ENCODE results near the gene DCP1B.

The DCP1B gene

DNA sequence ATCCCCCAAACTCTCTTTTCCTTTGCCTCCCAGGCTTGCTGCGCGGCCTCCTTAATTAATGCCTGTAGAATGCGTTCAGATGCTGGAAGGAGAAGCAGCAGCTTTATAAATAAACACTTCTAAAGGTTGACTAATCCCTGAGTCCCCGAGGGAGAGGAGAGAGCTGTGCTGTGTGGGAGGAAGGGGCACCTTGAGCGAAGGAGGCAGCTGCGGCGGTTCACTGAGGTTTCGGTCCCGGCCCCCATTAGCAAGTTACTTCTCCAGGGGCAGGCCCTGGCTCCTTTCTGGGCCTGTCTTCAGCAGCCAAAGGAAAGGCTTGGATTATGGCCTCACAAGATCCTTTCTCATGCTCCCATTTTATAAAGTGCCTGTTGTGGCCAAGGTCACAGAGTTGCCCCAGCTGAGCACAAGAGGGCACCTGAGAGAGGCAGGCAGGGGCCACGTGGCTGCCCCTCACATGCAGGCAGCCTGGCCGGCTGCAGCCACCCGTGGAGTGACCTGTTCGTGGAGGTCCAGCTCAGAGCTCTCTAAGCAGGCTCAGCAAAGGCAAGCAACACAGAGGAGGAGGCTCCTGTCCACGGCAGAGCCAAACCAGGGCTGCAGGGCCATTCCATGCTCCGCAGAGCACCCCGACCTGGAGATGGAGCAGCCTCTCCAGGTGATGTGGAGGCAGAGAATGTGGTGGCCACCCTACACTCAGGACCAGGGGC is 70.8 kb downstream of the DCP1B start:
- DNase-seq = no peak

DNA sequence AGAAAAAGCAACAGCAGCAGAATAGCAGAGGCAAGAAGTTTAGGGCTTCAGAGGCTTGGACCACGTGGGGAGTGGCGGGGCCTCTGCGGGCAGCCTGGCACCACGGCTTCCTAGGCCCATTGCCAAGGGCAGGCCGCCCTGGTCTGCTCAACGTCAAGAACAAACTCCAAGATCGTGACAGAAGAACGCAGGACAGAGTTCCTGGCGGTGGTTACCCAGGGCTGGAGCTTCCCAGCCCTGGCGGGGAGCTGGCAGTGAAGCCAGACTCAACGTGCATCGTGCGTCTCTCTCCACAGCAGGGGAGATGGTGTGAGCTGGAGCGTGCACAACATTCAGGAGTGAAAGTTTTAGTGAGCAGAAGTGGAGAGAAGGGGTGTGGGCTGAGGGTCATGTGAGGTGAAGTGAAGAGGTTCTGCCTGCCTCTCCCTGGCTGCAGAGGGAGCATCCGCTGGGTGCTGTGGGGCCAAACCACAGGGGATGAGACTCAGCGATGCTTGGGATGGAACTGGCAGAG is 71.9 kb downstream of the DCP1B start:
- DNase-seq = peak; percentile 61

DNA sequence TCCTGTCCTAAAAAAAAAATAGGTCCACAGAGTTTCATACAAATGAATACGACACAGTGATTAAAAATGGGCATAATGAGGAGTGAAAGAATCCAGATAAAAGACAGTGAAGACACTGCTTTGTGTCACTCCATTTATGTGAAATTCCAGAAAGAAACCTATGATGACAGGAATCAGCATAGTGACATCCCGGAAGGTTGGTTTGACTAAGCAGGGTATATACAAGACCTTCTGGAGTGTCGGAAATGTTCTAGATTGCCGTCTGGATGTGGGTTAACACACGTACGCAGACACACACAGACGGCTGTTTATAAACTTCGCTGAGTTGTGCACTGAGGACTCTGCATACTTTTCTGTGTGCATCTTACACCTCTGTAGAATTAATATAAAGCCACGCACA is 72.6 kb downstream of the DCP1B start:
- no peak for DNase-seq

DNA sequence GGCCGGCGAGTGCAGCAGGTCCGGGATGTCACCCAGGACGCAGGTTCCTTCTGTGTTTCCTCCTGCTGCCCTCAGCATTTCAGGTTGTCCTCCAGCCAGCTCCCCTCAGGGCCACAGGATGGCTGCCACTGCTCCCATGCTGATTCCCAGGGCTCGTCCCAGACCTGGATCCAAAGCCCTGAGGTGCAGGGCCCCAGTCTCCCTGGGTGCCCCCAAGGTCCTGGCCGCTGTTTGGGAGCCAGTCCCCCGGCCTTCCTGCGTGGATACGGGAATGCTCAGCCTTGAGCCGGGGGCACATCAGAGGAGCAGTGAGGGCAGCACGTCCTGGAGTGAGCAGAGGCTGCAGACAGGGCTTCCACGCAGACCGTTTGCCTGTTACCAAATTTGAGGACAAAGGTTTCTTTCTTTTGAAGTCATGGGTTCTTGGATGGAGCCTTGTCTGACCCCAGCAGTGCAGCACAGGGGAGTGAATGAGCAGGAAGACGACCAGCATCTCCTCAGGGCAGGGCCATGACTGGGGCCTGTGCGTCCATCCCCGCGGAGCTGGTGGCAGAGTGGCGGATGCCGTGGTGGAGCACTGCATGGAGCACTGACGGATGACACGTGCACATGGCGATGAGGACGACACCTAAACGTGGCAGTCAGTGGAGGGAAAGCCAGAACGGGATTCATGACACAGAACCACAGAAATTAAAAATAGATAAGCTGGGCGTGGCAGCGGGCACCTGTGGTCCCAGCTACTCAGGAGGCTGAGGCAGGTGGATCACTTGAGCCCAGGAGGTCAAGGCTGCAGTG is 73.3 kb downstream of the DCP1B start:
- no peak for DNase-seq

DNA sequence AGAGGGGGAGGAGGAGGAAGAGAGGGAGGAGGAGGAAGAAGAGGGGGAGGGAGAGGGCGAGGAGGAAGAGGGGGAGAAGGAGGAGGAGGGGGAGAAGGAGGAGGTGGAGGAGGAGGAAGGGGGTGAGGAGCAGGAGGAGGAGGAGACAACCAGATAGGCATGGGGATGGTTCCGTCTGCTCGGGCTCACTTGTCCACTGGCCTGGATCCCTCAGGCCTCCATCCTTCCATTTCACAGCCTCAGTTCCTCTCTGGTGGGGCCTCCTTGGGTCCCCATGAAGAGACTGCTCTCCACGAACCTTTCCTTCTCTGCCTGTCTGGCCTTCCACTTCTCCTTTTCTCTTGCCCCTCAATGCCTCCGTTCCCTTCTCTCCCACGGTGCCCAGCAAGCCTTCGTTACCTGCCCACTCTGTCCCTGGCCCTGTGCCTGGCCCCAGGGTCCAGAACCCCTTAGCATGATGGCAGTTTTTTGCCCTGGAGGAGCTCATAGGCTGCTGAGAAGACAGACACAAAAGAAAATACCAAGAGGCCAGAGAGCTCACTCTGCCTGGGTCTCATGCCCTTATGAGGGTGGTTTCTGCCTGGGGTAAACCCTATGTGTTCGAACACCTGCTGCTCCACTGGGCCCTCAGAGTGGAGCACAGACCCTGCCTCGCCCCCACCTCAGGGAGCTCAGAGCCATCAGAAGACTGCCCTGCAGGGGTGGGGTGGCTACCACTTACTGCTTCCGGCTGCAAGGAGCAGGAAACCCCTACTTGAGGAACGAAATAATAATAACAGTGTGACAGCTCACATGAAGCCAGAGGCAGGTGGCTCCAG is 74.1 kb downstream of the DCP1B start:
- DNase-seq = no peak

DNA sequence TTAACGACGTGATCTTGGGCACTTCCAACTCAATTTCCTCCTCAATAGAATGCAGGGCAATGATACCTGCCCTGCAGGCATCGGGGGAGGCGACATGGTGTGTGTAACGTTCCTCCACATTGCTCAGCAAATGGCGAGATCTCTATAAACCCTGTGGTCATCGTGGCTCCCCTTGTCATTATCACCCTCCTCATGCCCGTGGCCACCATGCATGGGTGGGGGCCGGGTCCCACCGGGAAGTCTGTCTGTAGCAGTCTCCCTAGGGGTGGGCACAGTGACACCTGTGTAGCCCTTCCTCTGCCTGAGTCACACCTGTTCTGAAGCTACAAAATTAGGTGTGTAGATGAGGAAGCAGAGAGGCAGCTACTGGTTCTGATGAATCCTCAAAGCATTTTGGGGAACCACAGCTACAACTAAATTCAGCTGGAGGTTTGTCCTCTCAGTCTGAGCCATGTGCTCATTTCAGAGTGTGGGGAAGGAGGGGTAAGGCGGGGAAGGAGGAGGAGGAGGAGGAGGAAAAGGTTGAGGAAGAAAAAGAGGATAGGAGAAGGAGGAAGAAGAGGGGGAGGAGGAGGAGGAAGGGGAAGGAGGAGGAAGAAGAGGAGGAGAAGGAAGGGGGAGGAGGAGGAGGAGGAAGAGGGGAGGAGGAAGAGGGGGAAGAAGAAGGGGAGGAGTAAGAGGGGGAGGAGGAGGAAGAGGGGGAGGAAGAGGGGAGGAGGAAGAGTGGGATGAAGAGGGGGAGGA is 74.8 kb downstream of the DCP1B start:
- DNase-seq = no peak

DNA sequence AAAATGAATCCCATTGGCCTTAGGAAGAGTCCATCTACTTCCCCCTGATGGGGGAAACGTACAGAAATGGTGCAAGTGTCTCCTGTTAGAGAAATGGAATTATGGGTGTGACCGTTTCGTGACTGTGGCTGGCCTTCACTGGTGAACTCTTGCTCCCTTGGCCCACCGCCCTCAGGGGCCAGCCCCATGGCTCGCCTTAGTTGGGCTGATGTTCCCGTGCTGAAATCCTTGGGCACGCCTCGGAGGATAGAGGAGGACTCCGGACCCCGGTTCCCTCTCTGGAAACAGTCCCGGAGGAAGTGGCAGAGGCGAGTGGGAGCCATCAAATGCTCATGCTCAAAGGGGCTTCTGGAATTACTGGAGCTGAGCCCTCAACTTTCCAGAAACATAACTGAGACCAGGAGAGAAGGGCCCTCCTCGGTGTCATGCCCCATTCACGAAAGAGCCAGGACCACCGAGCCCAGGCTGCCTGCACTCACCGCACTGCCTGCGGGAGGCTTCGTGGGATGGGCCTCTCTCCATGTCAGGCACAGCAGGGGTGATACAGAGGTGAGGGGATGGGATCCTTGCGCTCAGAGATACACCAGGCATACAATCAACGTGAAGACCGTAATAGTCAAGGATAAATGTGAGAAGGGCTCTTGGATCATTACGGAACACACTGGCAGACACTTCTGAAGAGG is 75.7 kb downstream of the DCP1B start:
- DNase-seq = peak; percentile 6

DNA sequence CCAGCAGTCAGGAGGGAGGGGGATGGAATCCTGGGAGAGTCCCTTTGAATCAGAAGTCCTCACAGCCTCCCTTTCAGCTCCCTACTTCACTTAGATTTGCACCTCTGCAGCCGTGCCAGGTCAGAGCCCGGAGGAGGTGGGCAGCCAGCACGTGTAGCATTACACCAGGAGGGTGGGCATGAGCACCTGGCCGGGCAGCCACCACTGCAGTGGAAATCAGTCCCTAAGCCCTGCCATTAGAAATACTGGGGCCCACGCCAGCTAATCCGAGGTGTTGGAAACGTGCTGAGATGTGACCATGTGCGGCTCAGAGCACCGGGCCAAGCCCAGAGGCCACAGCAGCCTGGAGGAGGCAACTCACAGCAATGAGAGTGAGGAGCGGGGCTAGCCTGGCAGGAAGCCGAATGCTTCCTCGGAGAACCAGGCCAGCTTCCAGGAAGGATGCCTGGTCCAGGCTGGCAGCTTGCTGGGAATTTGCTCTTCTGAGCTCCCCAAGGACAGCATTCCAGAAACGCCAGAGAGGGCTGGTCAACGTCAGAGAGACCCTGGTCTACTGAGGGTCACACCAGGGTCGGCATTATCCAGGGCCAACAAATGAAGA is 76.4 kb downstream of the DCP1B start:
- DNase-seq = peak; percentile 30

DNA sequence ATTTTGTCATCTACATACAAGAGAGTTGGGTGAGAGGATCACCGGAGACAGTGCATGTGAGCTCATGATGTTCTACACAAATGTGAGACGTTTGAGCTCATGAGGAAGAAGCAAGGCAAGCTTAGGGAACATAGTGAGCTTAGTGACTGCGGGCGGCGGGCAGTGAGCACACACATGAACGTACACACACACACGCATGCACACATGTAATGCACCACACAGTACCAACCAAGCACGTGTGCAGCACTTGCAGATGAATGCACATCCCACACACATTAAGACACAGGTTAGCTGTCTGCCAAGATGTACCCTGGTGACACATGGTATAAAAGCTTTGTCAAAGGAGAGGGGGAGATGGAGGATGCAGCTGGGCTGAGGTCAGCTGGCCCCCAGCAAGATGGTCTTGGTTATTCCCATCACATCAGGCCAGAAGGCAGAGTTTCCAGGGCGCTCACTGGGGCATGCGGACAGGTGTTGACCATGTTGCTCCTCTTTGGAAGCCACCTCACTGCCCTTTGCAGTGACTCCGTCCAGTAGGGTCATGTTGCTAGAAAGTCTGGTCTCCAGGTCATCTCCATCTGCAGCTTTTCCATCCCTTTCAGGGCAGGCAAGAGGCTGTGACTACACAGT is 77.1 kb downstream of the DCP1B start:
- DNase-seq = peak; percentile 2

DNA sequence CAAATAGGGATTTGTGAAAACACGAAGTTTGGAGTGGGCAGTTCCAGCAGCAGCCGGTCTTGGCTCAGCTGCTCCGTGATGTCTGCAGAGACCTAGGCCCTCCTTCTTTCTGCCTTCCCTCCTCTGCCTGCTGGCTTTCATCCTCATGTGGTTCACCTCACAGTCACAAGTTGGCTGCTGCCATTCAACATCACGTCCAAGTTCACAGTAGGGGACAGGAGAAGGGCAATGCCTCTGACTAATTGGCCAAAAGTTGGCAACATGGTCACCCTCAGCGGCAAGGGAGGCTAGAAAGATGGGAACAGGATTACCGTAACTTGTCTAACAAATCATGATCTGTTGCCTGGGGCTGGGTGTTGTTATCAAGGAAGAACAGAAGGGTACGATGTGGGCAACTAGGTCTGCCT is 78.0 kb downstream of the DCP1B start:
- DNase-seq = peak; percentile 21

DNA sequence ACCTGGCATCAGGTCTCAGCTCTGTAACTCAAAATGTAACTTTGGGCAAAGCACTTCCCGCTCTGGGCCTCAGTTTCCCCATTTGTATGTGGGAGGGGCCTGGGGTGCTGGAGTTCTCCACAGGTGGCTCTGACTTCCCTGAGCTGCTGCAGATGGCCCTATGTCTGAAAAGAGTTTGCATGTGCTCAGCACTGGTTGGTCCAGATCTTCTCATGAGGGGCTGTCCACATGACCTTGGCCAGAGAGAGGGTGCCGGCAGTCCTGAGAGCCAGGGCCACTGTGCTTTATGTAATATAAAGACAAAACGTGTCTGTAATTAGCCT is 78.6 kb downstream of the DCP1B start:
- peak; percentile 6 for DNase-seq

DNA sequence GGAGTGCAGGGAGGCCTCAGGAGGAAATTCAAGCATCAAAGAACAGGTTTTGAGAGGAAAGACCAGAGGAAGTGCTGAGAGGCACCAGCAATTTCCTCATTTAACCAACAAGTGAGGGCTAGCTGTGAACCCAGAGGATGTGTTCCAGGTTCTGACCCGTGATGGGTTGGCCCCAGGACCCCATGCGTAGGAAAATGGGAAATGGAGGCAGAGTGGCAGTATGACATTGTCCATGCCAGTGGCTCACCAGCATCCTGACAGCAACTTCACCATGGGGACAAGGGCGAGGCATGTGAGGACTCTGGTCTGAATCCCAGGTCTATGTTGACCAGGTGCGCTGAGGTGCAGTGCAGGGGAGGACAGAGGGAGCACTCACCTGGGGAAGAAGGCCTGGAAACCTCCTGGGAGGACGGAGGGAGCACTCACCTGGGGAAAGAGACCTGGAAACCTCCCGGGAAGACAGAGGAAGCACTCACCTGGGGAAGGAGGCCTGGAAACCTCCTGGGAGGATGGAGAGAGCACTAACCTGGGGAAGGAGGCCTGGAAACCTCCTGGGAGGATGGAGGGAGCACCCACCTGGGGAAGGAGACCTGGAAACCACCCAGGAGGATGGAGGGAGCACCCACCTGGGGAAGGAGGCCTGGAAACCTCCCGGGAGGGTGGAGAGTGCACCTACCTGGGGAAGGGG is 79.1 kb downstream of the DCP1B start:
- peak; percentile 9 for DNase-seq

DNA sequence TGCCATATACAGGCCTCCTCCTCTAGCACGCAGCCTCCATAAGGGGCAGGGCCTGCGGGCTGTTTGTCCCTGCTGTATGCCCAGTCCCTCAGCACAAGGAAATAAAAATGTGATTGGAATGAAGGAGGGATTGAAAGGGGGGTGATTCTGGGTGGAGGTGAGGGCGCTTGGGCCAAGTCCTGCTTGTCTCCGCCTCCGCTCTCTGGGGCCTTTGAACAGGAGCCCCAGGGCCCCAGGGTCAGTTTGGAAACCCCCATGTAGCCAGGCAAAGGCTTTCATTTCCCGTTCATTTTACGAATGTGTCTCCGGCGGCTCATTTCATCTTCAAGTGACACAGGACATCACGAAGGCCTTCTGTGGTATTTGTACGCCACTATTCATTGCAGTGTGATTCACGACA is 81.3 kb downstream of the DCP1B start:
- DNase-seq = peak; percentile 6

DNA sequence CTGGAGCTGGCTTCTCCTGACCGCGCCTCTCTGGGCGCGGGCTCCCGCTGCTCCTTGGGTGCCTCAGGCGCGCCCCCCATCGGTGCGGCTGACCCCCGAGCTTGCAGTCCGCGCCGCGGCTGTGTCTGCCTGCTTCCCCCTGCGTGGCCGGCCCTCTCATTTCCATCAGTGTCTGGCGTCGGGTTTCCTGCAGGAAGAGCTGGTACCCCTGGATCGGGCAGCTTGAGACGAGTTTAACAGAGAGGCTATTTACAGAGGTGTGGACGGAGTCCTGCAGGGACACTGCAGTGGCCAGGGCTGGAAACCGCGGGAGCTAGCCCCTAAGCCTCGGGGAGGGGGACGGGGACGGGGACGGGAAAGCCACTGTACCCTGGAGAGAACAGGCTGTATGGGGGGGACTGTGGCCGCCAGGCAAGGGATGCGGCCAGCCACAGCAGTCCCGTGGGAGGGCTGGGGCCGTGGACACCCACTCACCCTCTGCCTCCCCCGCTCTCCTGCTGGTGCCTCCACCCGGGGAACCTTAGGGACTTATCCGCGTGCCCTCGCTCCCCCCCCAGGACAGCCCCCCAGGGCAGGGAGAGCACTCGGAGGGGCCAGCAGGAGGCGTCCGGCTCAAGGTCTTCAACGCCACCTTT is 82.1 kb downstream of the DCP1B start:
- peak; percentile 22 for DNase-seq

DNA sequence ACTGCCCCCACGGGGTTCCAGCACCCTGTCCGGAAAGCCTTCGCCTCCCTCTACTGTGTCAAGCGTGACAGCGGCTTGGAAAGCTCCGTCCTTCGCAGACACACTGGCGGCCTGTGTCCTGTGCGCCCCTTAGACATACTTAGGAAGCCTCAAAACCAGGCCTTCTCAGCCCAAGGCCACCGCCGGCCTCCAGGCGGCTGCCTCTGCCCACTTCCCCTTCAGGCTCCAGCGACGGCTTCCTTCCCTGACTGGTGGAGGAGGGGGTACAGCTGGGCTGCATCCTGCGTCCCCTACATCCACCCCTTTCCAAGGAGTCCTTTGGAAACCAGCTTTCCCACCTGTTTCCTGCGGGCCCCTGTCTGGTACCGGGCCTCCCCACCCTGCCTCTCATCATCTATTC is 83.3 kb downstream of the DCP1B start:
- DNase-seq = no peak

DNA sequence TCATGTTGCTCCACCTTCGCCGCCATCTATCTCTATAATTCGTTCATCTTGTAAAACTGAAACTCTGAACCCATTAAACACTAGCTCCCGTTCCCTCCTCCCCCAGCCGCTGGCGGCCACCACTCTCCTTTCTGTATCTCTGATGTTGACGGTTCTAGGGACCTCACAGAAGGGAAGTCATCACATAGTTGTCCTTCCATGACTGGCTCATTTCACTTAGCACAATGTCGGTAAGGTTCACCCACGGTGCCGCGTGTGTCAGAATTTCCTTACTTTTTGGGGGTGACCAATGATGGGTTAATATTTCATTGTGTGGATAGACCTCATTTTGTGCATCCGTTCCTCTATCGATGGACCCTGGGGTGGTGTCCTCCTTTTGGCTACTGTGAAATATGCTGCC is 83.8 kb downstream of the DCP1B start:
- DNase-seq = peak; percentile 2

DNA sequence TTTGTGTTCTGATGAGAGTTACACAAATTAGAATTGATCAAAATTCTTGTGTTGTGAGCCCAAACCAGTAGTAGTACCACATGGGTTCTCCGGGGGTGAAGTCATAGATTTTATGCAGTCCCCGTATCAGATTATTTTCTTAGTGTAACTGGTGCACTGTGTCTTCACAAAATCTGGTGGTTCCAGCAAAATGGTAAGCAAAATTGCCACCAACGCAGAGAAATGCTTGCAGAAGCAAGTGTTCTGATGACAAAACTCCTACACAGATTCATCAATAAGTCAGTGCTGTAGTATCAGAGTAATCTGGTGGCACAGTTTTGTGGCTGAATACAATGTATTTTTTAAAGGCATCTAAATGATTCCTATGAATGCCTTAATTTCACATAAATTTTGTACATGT is 84.5 kb downstream of the DCP1B start:
- peak; percentile 4 for DNase-seq

DNA sequence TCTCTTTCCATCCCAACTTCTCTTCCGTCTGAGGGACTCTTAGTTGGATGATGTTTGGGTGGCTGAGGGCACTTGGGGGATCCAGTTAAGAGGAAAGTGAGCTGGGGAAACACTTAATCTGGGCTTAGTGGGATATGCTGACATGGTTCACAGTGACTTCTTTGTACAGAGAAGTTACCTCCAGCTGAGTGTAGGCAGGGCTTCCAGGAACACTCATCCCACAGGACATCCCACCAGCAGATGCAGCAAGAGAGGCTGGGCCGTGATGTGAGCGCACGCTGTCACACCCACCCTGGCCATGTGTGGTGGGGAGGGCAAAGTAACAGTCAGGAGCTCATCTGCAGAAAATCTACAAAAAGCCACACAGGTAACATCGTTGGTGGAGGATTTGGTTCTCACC is 85.0 kb downstream of the DCP1B start:
- peak; percentile 26 for DNase-seq

DNA sequence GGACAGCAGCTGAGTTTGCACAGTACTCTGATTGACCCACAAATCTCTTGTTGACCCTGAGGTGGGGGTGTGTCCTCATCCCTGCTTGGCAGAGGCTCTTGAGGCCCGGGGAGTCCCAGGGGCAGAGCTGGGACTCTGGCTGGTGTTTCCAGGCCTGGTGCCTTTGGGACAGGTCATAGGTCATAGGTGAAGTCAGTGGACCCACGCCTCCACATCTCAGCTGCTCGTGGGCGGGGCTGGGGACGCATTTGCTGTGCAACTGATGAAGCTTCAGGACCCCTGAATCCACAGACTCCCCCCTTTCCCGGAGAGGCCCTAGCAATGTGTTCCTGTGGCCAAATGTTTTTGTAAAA is 85.4 kb downstream of the DCP1B start:
- no peak for DNase-seq

Measured in right hindlimb (tissue), 1 donor.